BJ (cell line): Measurements from ENCODE around the gene EXOSC7. TPM values are rescaled to one million over a fixed set of nuclear protein-coding genes. Genes with fewer than 3 reads are reported as not detected.

ENCODE experiments used
- CTCF ChIA-PET: fragments of 350-600 bp; formaldehyde crosslinking; extraction: SDS; loops from one replicate; lab custom pipeline; 2021; ENCODE audit warnings: antibody characterized with exemption, inconsistent platforms; lab: Yijun Ruan, JAX
- POLR2A ChIA-PET: fragments of 300-600 bp; sonication (Branson Sonifier 250); formaldehyde crosslinking; extraction: SDS; loops from one replicate; lab custom pipeline; 2021; ENCODE audit warnings: antibody characterized with exemption; lab: Charles Lee
- DNase-seq: peaks from one replicate; pipeline ENCODE4 v3.0.0-alpha.2; 2011; ENCODE audit warnings: low read depth
- H3K27me3 ChIP-seq: 2 replicates; pipeline ENCODE4 v1.6.0; 2011; ENCODE audit warnings: low read length; ENCODE audit not compliant: control insufficient read depth, insufficient read depth
- H3K36me3 ChIP-seq: 2 replicates; pipeline ENCODE4 v1.5.1; 2011; ENCODE audit warnings: low read length; ENCODE audit not compliant: control insufficient read depth, insufficient read depth
- H3K4me3 ChIP-seq: 2 replicates; pipeline ENCODE4 v1.5.1; 2011; ENCODE audit warnings: low read depth, mild to moderate bottlenecking, control low read depth, low read length
- CTCF ChIP-seq: IDR thresholded peaks from 2 replicates; pipeline ENCODE4 v1.5.1; 2011; ENCODE audit warnings: low read depth, mild to moderate bottlenecking, control low read depth, inconsistent platforms, low read length, moderate library complexity; ENCODE audit not compliant: insufficient read depth
- polyA plus RNA-seq: library from polyadenylated mRNA; depleted of rRNA; stranded (reverse); fragments of >200 nt; gene quantifications from 2 replicates; pipeline ENCODE4 v1.2.3, GENCODE V29; 2011

Gene EXOSC7
- polyA plus RNA-seq, 1 experiment: 45.4 TPM

GRCh38 chr3:44931791-44932190 is 44.3 kb upstream of the EXOSC7 start:
- no peak for TF ChIP-seq CTCF
- H3K4me3 ChIP-seq: no peak overlapping the region
- POLR2A ChIA-PET: no interaction called here
- no peak for DNase-seq
- peaks cover 20% of the 10 kb centered on the region for H3K36me3 ChIP-seq
- CTCF ChIA-PET: interaction anchor here (0.8 kb wide), 1 partner anchor 399 kb away, joined by 3 read pairs; no protein-coding TSS in a partner anchor
- no peaks in the 10 kb centered on the region for H3K27me3 ChIP-seq

GRCh38 chr3:44932271-44932670 is 43.8 kb upstream of the EXOSC7 start:
- TF ChIP-seq CTCF: no peak
- Histone ChIP-seq H3K27me3 (no peaks in the 10 kb centered on the region), H3K4me3 (no peak overlapping the region), H3K36me3 (peaks cover 20% of the 10 kb centered on the region)
- ChIA-PET POLR2A (no interaction called here), CTCF (no interaction called here)
- DNase-seq: no peak

GRCh38 chr3:44932986-44933944 is 42.8 kb upstream of the EXOSC7 start:
- ChIA-PET POLR2A (no interaction called here), CTCF (interaction anchor here (1.4 kb wide), 1 partner anchor 9 kb away, joined by 3 read pairs; no protein-coding TSS in a partner anchor)
- Histone ChIP-seq H3K36me3 (peaks cover 20% of the 10 kb centered on the region), H3K27me3 (no peaks in the 10 kb centered on the region), H3K4me3 (no peak overlapping the region)
- DNase-seq: no peak
- TF ChIP-seq CTCF: no peak

- POLR2A ChIA-PET: no interaction called here
- DNase-seq: no peak
- TF ChIP-seq CTCF: no peak
- peaks cover 13% of the 10 kb centered on the region for H3K36me3 ChIP-seq
- CTCF ChIA-PET: interaction anchor here (0.7 kb wide), 1 partner anchor 25 kb away, joined by 3 read pairs; no protein-coding TSS in a partner anchor
- no peak overlapping the region for H3K4me3 ChIP-seq
- H3K27me3 ChIP-seq: no peaks in the 10 kb centered on the region
Measured at GRCh38 chr3:44939581-44940036, 36.4 kb upstream of the EXOSC7 start.

GRCh38 chr3:44942202-44942921 is 33.7 kb upstream of the EXOSC7 start:
- Histone ChIP-seq H3K36me3 (peaks cover 13% of the 10 kb centered on the region), H3K27me3 (no peaks in the 10 kb centered on the region), H3K4me3 (no peak overlapping the region)
- no peak for TF ChIP-seq CTCF
- no peak for DNase-seq
- ChIA-PET CTCF (interaction anchor here (0.6 to 1.6 kb wide), 4 partner anchors 9 to 513 kb away, joined by 3 to 4 read pairs (median 3); no protein-coding TSS in a partner anchor), POLR2A (no interaction called here)
